Measurements from ENCODE around the gene MOG. TPM values are rescaled to one million over a fixed set of nuclear protein-coding genes. Genes with fewer than 3 reads are reported as not detected.
"Not testable (repeated sequence)": the region's sequence is repeated elsewhere in the genome, so short reads cannot be mapped to it uniquely, and the experiment has no call there.

Gene MOG
- polyA plus RNA-seq, 4 donors = 0.06 TPM; not detected in 3

DNA sequence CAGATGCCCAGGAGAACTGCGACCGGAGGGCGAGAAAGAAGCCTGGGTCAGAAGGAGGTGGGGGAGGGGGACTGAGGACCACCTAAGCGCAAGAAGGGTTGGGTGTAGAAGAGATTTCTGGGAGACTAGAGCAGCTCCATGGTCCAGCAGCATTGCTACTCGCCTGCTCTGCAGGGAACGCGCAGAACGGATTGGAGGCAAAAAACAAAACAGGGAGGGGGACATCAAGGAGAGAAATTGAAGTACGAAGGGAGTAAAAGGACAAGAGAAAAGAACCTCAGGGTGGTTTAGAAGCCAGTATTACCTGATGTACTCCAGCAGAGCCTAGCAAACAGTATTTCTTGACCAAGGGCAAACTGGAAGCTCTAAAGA, 23.4 kb upstream of the MOG start:
- peak in 2 of 4 donors; percentile 10 to 23 for DNase-seq (ENCODE audit: low read depth in 4 of 4, low spot score in 3 of 4)

DNA sequence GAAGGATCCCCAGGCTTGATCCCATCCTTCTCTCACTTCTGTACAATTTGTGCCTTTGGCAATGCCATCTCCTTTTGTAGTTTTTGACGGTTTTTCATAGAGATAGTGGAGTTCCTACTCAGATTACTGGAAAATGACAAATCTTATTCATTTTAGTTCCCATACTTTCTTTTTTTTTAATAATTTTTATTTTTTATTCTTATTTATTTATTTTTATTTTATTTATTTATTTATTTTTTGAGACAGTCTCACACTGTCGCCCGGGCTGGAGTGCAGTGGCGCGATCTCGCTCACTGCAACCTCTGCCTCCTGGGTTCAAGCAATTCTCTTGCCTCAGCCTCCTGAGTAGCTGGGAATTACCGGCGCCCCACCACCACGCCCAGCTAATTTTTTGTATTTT, 19.6 kb upstream of the MOG start:
- no peak for DNase-seq (ENCODE audit: low read depth in 4 of 4, low spot score in 3 of 4)

DNA sequence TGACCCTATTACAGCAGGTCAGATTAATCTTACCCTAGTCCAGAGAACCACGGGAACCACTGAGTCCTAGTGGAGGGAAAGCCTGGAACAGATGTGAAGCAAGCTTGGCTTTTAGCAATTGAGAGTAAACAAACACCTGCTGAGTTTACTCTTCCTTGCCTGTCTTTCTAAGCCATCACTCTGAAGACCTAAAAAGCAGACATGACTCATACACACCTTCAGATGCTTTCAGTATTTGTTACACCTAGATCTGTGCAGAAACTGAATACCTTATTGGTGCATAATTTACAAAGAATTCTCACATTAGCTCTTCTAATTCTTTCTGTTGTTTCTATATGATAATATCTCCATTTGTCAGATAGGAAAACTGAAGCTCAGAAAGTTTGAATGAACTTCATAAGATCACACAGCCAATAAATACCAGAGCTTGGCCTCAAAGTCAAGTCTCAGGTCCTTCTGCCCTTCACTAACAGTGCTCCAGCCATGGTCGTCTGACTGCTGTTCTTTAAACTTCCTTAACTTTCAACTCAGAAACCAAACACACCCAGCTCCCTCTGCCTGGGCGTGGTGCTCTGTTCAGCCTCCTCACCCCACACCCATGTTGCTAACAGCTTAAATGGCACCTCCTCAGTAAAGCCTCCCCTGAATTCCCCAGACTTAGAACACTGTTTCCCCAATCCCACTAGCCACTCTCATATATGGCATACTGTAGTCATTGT, 15.3 kb upstream of the MOG start:
- DNase-seq (ENCODE audit: low read depth in 4 of 4, low spot score in 3 of 4) = no peak

DNA sequence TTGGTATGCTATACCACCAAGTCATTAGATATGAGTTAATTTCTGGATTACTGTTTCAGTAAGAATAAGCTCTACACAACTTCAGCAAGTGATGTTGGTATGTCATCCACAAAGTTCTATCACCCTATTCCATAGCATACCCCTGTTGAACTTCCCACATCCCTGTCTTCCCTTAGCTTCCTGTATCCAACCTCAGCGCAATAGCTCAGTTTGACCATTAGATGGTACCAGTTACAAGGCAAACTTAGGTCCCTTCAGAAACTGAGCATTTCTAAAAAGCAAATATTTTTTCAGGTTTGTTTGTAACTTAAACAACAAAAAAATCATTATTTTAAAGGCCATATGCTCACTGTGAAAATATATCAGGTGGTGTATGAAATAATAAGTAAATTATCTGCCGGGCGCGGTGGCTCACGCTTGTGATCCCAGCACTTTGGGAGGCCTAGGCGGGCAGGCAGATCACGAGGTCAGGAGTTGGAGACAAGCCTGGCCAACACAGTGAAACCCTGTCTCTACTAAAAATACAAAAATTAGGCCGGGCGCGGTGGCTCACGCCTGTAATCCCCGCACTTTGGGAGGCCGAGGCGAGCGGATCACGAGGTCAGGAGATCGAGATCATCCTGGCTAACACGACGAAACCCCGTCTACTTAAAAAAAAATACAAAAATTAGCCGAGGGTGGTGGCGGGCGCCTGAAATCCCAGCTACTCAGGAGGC, 8.8 kb upstream of the MOG start:
- no peak for DNase-seq (ENCODE audit: low read depth in 4 of 4, low spot score in 3 of 4)

DNA sequence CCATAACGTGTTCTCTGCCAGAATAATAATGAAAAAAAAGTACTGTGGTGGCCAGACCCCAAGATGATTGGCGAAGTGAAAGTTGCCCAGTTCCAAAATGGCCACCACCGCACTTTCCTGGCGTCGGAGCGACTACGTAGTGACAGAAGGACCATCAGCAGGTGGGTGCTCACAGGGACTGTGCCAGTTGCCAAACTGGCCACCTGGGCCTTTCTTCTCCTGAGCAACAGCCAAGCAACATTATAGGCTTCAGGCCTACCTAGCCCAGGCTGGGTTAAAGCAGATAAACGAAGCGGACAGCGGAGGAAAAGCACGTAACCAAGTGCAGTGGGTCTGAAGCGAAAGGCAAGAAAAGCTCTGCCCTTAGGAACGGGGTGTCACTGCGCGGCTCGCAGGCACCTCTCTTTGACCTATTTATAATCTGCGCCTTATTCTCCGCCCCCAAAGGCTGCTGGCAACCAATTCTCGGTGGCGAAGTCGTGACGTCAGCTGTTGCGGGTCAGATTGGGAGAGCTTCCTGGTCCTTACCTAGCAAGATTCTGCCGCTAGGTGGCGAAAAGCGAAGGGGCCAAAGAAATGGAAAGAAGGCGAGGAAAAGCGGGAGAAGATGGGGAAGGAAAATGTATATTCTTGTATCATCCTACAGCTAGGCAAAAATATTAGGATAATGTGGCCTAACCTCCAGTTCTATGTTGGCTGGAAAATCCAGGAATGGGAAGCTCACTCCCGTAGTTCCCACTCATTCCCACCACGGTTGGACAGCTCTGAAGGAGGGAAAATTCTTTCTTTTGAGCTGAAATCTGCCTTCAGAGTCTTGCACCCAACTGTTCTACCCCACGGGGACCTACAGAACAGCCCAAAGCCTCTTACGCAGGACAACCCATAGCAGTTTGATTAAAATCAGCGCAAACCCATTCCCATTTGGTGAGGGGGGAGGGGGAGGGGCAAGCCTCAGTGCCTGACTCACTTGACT, 6.9 kb upstream of the MOG start:
- peak; percentile 96 to 98 (median 96) for DNase-seq (ENCODE audit: low read depth in 4 of 4, low spot score in 3 of 4)

DNA sequence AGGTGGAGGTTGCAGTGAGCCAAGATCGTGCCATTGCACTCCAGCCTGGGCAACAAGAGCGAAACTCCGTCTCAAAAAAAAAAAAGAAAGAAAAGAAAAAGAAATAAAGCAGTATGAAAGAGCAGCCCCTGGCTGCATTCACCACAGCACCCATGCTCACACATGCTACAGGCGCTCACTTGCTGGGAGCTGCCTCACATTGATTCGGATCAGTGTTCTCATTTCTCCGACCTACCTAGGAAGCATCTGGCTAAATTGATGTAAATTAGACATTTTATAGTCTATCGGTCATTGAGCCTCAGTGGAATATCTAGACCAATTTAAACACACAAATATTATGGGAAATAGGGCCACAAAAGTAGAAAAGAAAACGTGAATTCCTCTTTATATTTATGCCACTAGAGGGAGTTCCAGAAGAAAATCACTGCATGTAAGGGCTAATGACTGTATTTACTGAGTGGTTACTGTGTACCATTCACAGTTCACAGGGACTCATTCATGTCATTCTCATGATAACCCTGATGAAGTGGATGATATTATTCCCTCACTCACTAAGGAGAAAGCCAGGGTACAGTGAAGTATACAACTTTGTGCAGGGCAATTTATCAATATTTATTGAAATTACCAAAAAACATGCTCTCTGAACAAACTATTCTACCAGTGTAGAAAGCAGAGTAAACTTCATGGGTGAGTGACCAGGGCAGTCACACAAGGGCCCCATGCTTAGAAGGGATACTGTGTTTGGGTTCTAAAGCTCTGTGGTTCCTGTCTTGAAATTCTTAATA, 5.3 kb upstream of the MOG start:
- DNase-seq (ENCODE audit: low read depth in 4 of 4, low spot score in 3 of 4) = no peak

DNA sequence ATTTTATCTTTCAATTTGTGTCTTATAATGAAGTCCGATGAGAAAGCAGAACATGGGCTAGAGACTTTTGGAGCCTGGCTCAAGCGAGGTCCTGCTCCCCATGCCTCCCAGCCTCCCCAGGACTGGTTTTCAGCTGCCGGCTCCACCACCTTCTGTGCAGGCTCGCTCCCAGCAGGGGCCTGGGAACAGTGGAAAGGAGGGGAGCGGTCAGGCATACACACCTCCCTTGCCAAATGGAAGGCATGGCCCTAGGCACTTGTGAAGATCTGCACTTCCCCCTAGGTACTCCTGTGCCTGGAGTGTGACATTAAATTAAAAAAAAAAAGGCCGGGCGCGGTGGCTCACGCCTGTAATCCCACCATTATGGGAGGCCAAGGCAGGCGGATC, 4.7 kb upstream of the MOG start:
- no peak for DNase-seq (ENCODE audit: low read depth in 4 of 4, low spot score in 3 of 4)

DNA sequence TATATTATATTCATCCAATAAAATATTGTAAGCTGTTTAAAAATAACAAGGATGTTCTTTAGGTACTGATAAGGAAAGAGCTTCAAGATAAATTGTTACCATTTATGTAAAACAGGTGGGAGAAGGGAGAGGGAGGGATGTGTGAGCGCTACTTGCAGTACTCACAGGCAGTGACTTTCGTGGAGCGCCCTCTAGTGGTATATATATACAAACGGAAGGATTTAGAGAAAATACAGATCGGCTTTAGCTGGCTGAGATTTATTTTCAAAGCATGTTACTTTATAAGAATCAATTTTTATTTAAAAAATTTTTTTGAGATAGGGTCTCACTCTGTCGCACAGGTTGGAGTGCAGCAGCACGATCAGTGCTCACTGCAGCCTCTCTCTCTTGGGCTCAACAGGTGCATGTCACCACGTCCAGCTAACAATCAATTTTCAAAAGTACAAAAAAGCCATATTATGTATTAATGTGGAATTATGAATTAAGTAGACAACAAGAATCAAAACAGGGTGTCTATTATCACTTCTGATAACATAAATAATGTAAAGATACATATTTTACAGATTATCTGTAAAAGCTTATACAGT, 3.3 kb upstream of the MOG start:
- DNase-seq (ENCODE audit: low read depth in 4 of 4, low spot score in 3 of 4) = peak; percentile 45 to 58 (median 52)

DNA sequence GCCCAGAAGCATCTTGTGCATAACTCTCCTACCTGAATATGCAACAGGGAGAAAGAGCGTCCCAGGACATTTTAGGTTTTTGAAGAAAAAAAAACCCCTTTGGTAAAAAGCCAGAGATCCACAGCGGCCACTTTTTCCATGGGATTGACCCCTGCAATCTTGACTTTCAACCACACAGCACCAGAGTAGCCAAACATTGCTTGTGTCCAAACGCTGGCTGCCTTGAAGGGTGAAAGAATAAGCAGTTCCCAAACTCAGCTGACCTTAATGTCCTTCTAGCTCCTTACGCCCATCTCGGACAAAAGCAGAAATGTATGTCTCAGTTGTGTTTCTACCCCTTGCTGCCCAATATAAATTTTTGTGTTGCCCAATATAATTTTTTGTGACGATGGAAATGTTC, 1.2 kb upstream of the MOG start:
- no peak for DNase-seq (ENCODE audit: low read depth in 4 of 4, low spot score in 3 of 4)

DNA sequence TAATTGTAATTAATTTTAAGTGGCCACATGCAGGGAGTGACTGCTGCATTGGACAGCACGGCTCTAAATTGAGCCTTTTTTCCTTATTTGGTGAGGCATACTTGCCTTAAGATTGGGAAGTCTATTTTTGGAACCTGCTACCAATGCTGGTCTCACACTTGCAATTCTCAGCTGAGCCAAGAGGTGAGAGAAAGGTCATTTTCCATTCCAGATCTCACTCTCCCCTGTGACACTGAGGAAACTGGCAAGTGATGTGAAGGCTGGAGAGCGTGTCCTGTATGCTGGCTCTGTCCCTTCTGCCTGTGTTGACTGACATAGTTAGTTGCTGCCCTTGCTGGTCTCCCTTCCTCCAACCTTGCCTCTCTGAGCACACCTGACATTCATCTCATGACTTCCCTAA, 735 bp upstream of the MOG start:
- DNase-seq (ENCODE audit: low read depth in 4 of 4, low spot score in 3 of 4) = no peak

DNA sequence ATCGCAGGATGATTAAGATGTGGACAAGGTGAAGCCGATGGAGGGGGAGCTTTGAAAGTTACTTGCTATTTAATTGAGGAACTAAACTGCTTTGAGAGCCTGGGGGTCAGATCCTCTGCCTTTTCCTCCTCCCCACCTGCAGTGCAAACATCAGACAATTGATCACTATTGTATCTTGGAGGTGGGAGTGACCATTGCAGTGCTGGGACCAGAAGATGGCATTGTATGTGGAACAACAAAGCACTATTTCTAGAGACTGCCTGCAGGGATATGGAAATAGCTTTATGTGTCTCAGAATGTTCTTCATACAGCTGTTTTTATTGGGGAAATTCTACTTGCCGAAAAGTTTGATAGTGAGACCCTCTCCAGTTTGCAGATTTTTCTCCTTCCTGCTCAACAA, 4.2 kb downstream of the MOG start:
- no peak for DNase-seq (ENCODE audit: low read depth in 4 of 4, low spot score in 3 of 4)

DNA sequence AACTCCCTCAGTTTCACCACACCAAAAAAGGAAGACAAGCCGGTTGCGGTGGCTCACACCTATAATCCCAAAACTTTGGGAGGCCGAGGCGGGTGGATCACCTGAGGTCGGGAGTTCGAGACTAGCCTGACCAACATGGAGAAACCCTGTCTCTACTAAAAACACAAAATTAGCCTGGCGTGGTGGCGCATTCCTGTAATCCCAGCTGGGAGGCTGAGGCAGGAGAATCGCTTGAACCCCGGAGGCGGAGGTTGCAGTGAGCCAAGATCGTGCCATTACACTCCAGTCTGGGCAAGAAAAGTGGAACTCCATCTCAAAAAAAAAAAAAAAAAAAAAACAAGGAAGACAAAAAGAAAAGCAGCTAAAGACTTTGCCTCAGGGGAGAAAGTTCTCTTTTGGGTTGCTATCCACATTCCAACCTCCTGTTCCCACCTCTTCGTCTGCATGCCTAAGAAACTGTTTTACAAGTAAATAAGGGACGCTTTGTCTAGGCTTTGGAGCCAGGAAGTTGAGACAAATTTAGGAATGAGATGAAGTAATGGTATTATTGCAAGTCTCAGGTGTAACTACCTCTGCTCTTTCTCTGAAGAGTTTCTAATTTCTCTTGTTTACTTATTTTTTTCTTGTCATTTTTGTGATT, 4.7 kb downstream of the MOG start:
- not testable (repeated sequence) for DNase-seq (ENCODE audit: low read depth in 4 of 4, low spot score in 3 of 4)

DNA sequence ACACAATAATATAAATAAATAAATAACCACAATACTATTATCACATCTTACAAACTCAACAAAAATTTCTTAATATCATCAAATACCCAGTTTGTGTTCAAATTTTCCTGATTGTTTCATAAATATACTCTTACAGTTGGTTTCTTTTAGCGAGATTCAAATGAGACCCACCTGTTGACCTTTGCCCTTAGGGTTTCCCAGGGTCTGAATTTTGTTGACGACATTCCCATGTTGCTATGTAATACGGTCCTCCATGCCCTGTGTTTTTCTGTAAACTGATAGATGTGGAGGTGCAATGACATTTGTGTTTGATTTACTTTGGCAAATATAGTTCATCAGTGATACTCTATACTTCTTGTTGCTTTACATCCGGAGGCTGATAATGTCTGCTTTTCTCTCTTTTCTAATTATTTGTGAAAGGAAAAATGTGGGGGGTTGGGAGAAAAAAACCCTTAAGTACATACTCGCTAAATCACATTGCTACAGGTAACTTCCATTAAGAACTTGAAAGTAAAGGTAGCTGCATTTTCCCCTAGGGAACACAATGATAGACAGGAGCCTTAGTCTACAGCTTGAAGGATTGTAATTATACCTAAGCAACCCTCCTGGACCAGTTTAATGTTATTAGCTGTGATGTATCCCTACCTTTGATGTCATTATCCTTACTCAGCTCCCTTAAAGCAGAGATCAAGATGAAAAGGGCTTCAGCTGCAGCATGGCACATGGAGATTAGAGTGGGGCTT, 6.6 kb downstream of the MOG start:
- no peak for DNase-seq (ENCODE audit: low read depth in 4 of 4, low spot score in 3 of 4)

DNA sequence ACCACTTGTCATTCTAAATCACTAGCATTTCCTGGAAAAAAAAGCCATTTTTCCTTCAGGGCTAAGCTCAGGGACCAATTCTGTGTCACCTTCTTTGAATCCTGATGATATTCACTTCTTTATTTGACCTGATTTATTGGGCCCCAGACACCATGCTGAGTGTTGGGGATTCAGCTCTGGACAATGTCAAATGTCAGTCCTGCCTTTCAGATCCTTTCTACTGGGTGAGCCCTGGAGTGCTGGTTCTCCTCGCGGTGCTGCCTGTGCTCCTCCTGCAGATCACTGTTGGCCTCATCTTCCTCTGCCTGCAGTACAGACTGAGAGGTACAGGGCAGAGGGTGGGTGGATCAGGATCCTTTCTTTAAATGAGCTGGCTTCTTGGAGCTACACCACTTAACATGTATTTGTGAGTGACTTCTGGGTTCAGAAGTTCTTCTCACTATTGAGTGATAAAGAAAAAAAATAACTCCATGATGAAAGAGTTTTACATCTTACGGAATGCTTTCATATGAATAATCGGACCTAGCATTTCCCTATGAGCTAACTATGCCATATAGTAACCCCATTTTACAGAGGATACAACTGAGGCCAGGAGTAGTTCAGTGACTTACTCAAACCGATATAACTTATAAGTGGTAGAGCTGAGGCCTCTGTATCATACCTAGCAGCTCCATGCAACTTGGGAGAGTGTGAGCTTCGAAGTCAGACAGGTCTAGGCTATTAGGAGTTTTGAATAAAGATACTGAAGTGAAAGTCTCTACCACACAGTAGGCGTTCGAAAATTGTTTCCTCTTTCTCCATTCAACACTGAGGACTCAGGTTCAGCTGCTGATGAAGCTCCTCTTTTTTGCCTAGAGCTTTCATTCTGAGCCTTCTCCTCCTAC, 9.3 kb downstream of the MOG start:
- no peak for DNase-seq (ENCODE audit: low read depth in 4 of 4, low spot score in 3 of 4)

DNA sequence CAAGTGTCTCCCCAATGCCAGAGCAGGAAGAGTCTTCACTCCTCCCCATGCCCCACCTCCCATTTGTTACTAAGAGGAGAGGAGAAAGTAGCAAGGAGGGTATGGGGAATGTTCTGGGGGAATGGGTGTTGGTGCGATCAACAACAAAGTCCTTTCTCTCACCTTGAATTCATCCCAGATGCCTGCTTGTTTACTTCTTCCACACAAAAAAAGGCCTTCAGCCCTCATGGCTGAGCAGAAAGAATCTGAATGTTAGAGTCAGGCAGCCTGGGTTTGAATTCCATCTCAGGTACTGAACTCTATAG, 9.9 kb downstream of the MOG start:
- no peak for DNase-seq (ENCODE audit: low read depth in 4 of 4, low spot score in 3 of 4)

DNA sequence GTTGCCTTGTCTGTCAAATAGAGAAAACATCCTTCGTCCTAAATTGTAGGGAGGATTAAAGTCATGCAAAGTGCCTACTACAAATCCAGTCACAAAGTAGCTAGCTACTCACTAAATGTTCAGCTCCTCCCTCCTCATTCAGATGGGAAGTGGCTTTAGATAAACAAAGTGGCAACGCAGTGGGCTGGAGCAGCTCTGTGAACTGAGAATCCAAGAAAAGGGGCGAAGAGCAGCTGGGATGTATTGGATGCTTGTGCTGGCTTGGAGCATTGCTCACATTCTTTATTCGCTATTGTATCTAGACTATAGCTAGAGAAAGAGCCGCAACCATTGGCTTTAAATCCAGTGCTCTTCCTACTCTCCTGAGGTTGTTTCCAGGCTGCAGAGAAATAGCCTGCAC, 10.3 kb downstream of the MOG start:
- DNase-seq (ENCODE audit: low read depth in 4 of 4, low spot score in 3 of 4) = no peak

DNA sequence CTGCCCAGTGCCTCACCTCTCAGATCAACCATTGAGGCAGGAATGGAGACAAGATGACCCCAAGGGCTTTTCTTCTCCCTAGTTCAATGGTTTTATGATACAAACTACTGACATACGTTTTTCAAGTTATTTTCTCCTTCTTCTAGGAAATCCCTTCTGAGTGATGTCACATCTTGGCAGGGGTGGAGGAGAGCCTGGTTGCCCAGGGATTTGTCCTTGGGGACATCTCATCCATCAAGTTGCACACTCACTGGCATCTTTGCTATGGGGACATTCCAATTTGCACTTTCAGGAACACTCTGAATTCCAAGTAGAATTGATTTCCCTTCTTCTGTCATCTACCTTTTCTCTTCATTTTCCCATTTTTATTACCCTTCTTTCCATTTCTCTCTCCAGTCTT, 14.1 kb downstream of the MOG start:
- DNase-seq (ENCODE audit: low read depth in 4 of 4, low spot score in 3 of 4) = no peak

DNA sequence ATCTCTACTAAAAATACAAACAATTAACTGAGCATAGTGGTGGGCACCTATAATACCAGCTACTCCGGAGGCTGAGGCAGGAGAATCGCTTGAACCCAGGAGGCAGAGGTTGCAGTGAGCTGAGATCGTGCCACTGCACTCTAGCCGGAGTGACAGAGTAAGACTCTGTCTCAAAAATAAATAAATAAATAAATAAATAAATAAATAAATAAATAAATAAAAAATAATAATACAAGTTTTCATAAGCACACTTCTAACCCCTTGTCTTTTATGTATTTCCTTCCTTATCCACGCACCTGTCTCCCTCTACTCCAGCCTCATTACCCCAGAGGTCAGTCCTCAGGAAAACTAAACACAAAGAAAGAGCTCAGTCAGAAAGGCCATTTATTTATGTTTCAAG, 15.2 kb downstream of the MOG start:
- not testable (repeated sequence) for DNase-seq (ENCODE audit: low read depth in 4 of 4, low spot score in 3 of 4)

Measured in right renal pelvis (tissue), 4 donors.